Large intestine (tissue), 3 donors: ENCODE data around the gene COG6. TPM values are rescaled to one million over a fixed set of nuclear protein-coding genes. Genes with fewer than 3 reads are reported as not detected.

Experiments used
- DNase-seq, 2 donors: peaks; one replicate each; pipeline versions ENCODE4 v3.0.0 to v3.0.0-alpha.2; 2013
- H3K27ac ChIP-seq: one replicate; pipeline ENCODE4 v1.5.1; 2013; ENCODE audit warnings: low read length
- H3K27me3 ChIP-seq: 2 replicates; pipeline ENCODE4 v1.6.1; 2013; ENCODE audit warnings: low read length; ENCODE audit not compliant: control insufficient read depth, insufficient read depth
- H3K36me3 ChIP-seq: 2 replicates; pipeline ENCODE4 v1.6.1; 2013; ENCODE audit warnings: low read length; ENCODE audit not compliant: control insufficient read depth, insufficient read depth
- H3K4me1 ChIP-seq: one replicate; pipeline ENCODE4 v1.6.1; 2013; ENCODE audit warnings: low read length; ENCODE audit not compliant: control insufficient read depth, insufficient read depth
- H3K4me3 ChIP-seq: one replicate; pipeline ENCODE4 v1.5.1; 2013; ENCODE audit warnings: low read length
- H3K9me3 ChIP-seq: one replicate; pipeline ENCODE4 v1.6.1; 2013; ENCODE audit warnings: mild to moderate bottlenecking, low read depth, low read length, moderate library complexity; ENCODE audit not compliant: control insufficient read depth
- WGBS: methylation state at CpG from one replicate; pipeline ENCODE4 v1.1.5; 2013; ENCODE audit warnings: low lambda C conversion rate; ENCODE audit not compliant: insufficient coverage; 5-methylcytosine and 5-hydroxymethylcytosine counted together
- polyA plus RNA-seq: library from polyadenylated mRNA; unstranded; fragments of 120-200 nt; gene quantifications from one replicate; pipeline ENCODE4 v1.2.1, GENCODE V29; 2013

The COG6 gene
- polyA plus RNA-seq, 1 donor = 27.7 TPM

DNA sequence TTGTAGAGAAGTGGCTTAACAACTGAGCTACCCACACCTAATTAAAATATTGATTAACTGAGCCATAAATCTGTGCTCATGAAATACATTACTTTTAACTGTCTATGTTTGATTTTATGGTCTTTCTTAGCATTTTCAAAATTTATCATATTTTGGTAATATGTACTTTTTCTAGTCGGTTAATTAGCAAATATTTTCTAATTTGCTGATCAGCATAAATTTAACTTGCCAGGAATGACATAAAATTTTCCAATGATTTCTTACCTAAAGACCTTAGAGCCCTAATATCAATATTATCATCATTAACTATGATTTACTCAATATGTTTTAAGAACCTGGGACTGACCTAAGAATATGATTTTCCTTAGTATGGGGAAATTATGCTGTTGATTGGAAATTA lies 19.9 kb upstream of the COG6 start:
- Histone ChIP-seq H3K27me3 (peaks cover 5% of the 10 kb centered on the region), H3K9me3 (no peaks in the 10 kb centered on the region), H3K4me1 (no peaks in the 10 kb centered on the region), H3K4me3 (no peak overlapping the region), H3K27ac (no peak overlapping the region), H3K36me3 (no peaks in the 10 kb centered on the region)
- DNase-seq = no peak
- 80% methylated on average over 1 of the region's 1 CpG for WGBS

GRCh38 chr13:39637890-39638289 lies 17.6 kb upstream of the COG6 start:
- Histone ChIP-seq H3K4me3 (no peak overlapping the region), H3K4me1 (no peaks in the 10 kb centered on the region), H3K9me3 (no peaks in the 10 kb centered on the region), H3K27ac (no peak overlapping the region), H3K36me3 (no peaks in the 10 kb centered on the region), H3K27me3 (peaks cover 5% of the 10 kb centered on the region)
- no CpG with 5 or more reads among the region's 3 CpGs for WGBS
- no peak for DNase-seq

DNA sequence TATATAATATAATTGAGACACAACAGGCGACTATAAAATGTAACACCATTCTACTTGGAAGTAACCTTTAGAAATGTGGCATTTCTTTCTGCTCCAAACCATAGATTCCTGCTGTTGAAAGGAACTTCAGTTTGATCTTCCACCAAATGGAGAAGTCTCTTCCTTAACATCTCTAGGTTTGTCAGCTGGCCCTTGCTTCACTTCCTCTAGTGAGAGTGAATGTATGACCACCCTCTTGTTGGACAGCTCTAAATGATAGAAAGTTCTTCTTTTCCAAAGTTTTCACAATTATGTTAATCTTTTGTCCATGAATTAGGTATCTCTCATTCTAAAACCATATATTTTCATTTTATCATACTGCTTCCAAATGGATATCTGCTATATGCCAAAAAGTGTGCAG lies 13.8 kb upstream of the COG6 start:
- Histone ChIP-seq H3K36me3 (no peaks in the 10 kb centered on the region), H3K27ac (no peak overlapping the region), H3K9me3 (no peaks in the 10 kb centered on the region), H3K4me3 (no peak overlapping the region), H3K27me3 (no peaks in the 10 kb centered on the region), H3K4me1 (no peaks in the 10 kb centered on the region)
- no peak for DNase-seq
- 100% methylated on average over 1 of the region's 1 CpG for WGBS

GRCh38 chr13:39646122-39646521 lies 9.3 kb upstream of the COG6 start:
- no peaks in the 10 kb centered on the region for H3K9me3 ChIP-seq

GRCh38 chr13:39655041-39655568 lies 357 bp upstream of the COG6 start:
- DNase-seq = no peak
- H3K4me3 ChIP-seq = peak overlapping the region; percentile 91
- no peaks in the 10 kb centered on the region for H3K4me1 ChIP-seq
- peak overlapping the region; percentile 80 for H3K27ac ChIP-seq
- peaks cover 3% of the 10 kb centered on the region for H3K27me3 ChIP-seq
- H3K9me3 ChIP-seq = peaks cover 3% of the 10 kb centered on the region
- no peaks in the 10 kb centered on the region for H3K36me3 ChIP-seq
- 0% methylated on average over 1 of the region's 2 CpGs for WGBS

More at GRCh38 chr13:39646122-39646521, 9.3 kb upstream of the COG6 start:
- no peaks in the 10 kb centered on the region for H3K4me1 ChIP-seq
- 50% methylated on average over 2 of the region's 4 CpGs for whole genome bisulfite sequencing
- H3K27ac ChIP-seq = no peak overlapping the region
- peaks cover 3% of the 10 kb centered on the region for H3K27me3 ChIP-seq
- no peak overlapping the region for H3K4me3 ChIP-seq
- no peaks in the 10 kb centered on the region for H3K36me3 ChIP-seq
- DNase-seq = no peak

DNA sequence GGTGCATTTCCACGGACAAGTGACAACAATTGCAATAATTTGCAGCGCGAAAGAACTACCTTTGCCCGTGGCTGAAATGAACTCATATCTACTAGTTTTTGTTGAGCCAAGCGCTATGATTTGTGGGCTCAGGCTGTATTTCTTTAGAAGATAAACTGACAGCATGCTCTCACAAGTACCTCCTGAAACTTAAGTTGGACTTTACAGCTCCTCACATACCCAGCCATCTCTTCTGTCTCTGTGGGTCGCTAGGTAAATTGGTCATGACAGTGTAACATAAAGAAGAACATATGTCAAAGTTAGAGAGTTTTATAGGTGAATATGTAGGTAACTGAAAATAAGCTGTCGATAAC lies 839 bp downstream of the COG6 start:
- H3K27me3 ChIP-seq = no peaks in the 10 kb centered on the region
- peak overlapping the region; percentile 80 for H3K27ac ChIP-seq
- peaks cover 4% of the 10 kb centered on the region for H3K36me3 ChIP-seq
- 41% methylated on average over 2 of the region's 7 CpGs for WGBS
- H3K9me3 ChIP-seq = peaks cover 3% of the 10 kb centered on the region
- DNase-seq = no peak
- no peaks in the 10 kb centered on the region for H3K4me1 ChIP-seq
- H3K4me3 ChIP-seq = peak overlapping the region; percentile 91

GRCh38 chr13:39663508-39663907 lies 8.0 kb downstream of the COG6 start:
- no peak for DNase-seq
- H3K4me3 ChIP-seq = no peak overlapping the region
- no peaks in the 10 kb centered on the region for H3K4me1 ChIP-seq
- H3K27me3 ChIP-seq = no peaks in the 10 kb centered on the region
- H3K27ac ChIP-seq = no peak overlapping the region
- H3K36me3 ChIP-seq = peaks cover 22% of the 10 kb centered on the region
- no peaks in the 10 kb centered on the region for H3K9me3 ChIP-seq
- WGBS = no CpG with 5 or more reads among the region's 1 CpG

GRCh38 chr13:39663958-39664357 lies 8.5 kb downstream of the COG6 start:
- Histone ChIP-seq H3K27me3 (no peaks in the 10 kb centered on the region), H3K27ac (no peak overlapping the region), H3K36me3 (peaks cover 22% of the 10 kb centered on the region), H3K9me3 (no peaks in the 10 kb centered on the region), H3K4me3 (no peak overlapping the region), H3K4me1 (no peaks in the 10 kb centered on the region)
- DNase-seq = no peak
- WGBS = 0% methylated on average over 1 of the region's 2 CpGs

GRCh38 chr13:39665763-39666162 lies 10.3 kb downstream of the COG6 start:
- Histone ChIP-seq H3K27me3 (no peaks in the 10 kb centered on the region), H3K9me3 (no peaks in the 10 kb centered on the region), H3K36me3 (peaks cover 20% of the 10 kb centered on the region), H3K4me1 (no peaks in the 10 kb centered on the region), H3K4me3 (no peak overlapping the region), H3K27ac (no peak overlapping the region)
- no peak for DNase-seq
- no CpG with 5 or more reads among the region's 1 CpG for WGBS

GRCh38 chr13:39670445-39670844 lies 15.0 kb downstream of the COG6 start:
- Histone ChIP-seq H3K27me3 (no peaks in the 10 kb centered on the region), H3K27ac (no peak overlapping the region), H3K36me3 (peaks cover 9% of the 10 kb centered on the region), H3K9me3 (no peaks in the 10 kb centered on the region), H3K4me1 (no peaks in the 10 kb centered on the region), H3K4me3 (no peak overlapping the region)
- 88% methylated on average over 1 of the region's 2 CpGs for WGBS
- no peak for DNase-seq

DNA sequence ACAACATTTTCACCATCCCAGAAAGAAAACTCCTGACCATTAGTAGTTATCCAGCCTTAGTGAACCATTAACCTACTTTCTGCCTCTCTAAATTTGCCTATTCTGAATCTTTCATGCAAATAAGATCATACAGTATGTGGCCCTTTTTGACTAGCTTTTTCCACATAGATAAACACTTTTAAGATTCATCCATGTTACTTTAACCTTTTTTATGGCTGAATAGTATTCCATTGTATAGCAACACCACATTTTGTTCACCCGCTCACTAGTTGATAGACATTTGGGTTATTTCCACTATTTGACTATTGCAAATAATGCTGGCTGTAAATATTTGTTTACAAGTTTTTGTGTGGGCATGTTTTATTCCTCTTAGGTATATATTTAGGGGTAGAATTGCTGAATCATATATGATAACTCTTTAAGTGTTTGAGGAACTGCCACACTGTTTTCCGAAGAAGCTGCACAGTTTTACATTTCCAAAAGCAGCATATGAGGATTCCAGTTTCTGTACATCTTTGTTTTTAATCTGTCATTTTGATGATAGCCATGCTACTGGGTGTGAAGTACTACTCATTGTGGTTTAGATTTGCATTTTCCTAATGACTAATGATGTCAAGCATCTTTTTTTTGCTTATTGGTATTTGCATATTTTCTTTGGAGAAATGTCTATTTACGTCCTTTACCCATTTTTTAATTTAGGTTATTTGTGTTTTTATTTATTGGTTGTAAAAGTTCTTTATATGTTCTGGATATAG lies 17.1 kb downstream of the COG6 start:
- WGBS = 93% methylated on average over 2 of the region's 3 CpGs
- no peak overlapping the region for H3K4me3 ChIP-seq
- no peak overlapping the region for H3K27ac ChIP-seq
- H3K4me1 ChIP-seq = no peaks in the 10 kb centered on the region
- DNase-seq = no peak
- peaks cover 2% of the 10 kb centered on the region for H3K36me3 ChIP-seq
- H3K27me3 ChIP-seq = no peaks in the 10 kb centered on the region
- no peaks in the 10 kb centered on the region for H3K9me3 ChIP-seq
